ENCODE measurements around the gene STK4.

The STK4 gene

GRCh38 chr20:45032781-45033180 lies 66.5 kb downstream of the STK4 start:
- DNase-seq, result no peak

- no peak for DNase-seq
These were observed 68.1 kb downstream of the STK4 start for GRCh38 chr20:45034436-45034835.

GRCh38 chr20:45036044-45036755 lies 69.9 kb downstream of the STK4 start:
- no peak for DNase-seq

- no peak for DNase-seq
These were observed 70.7 kb downstream of the STK4 start for GRCh38 chr20:45037050-45037449.

- DNase-seq, result no peak
These were observed 71.3 kb downstream of the STK4 start for GRCh38 chr20:45037635-45038034.

GRCh38 chr20:45038745-45039474 lies 72.6 kb downstream of the STK4 start:
- no peak for DNase-seq

GRCh38 chr20:45039475-45039820 lies 73.1 kb downstream of the STK4 start:
- DNase-seq, result no peak

GRCh38 chr20:45041464-45042337 lies 75.4 kb downstream of the STK4 start:
- no peak for DNase-seq

GRCh38 chr20:45042978-45043377 lies 76.7 kb downstream of the STK4 start:
- DNase-seq, result no peak

- DNase-seq, result no peak
These were observed 77.8 kb downstream of the STK4 start for GRCh38 chr20:45044084-45044573.

GRCh38 chr20:45044601-45045000 lies 78.3 kb downstream of the STK4 start:
- DNase-seq, result no peak

- DNase-seq, result no peak
These were observed 81.3 kb downstream of the STK4 start for GRCh38 chr20:45047581-45048119.

GRCh38 chr20:45049438-45049837 lies 83.1 kb downstream of the STK4 start:
- no peak for DNase-seq

GRCh38 chr20:45049904-45050471 lies 83.7 kb downstream of the STK4 start:
- no peak for DNase-seq

GRCh38 chr20:45051204-45052060 lies 85.1 kb downstream of the STK4 start:
- no peak for DNase-seq

- no peak for DNase-seq
These were observed 86.6 kb downstream of the STK4 start for GRCh38 chr20:45052698-45053429.

- DNase-seq, result no peak
These were observed 87.4 kb downstream of the STK4 start for GRCh38 chr20:45053430-45054351.

- DNase-seq, result no peak
These were observed 88.7 kb downstream of the STK4 start for GRCh38 chr20:45055056-45055455.

- DNase-seq, result no peak
These were observed 90.3 kb downstream of the STK4 start for GRCh38 chr20:45056473-45057173.

All from NCI-H2081 treated with DMSO at 0.1 percent for 48 hours (cell line).